ENCODE results near the gene ASPSCR1. TPM values are rescaled to one million over a fixed set of nuclear protein-coding genes. Genes with fewer than 3 reads are reported as not detected.

Gene ASPSCR1
- total and polyA plus RNA-seq, 2 of the 13 experiments (the other 11 are each of a cell fraction or from before 2014, with no cell fraction given): 274 to 314 TPM

GRCh38 chr17:81962499-81963441 is 14.7 kb upstream of the ASPSCR1 start (continued):
- TF ChIP-seq HDAC2 (CRISPR knock-in tag; IDR thresholded peaks at IDR 0.05) (peak; percentile 12; the same call in 1 of the 2 replicates), CBFB (CRISPR knock-in tag; IDR thresholded peaks at IDR 0.05) (no peak), IKZF5 (CRISPR knock-in tag; IDR thresholded peaks at IDR 0.05) (peak; percentile 18), MXI1 (IDR thresholded peaks at IDR 0.05; ENCODE audit: borderline replicate concordance, low read depth, low read length) (peak; percentile 54; the same call in 1 of the 3 replicates), HMG20A (CRISPR knock-in tag; IDR thresholded peaks at IDR 0.05; ENCODE audit: borderline replicate concordance) (no peak; the same call in 1 of the 2 replicates), SIX1 (CRISPR knock-in tag; IDR thresholded peaks at IDR 0.05; ENCODE audit: borderline replicate concordance) (no peak), ZBTB7A (CRISPR knock-in tag; IDR thresholded peaks at IDR 0.05) (peak; percentile 23; the same call in 1 of the 2 replicates), SNAPC5 (CRISPR knock-in tag; IDR thresholded peaks at IDR 0.05; ENCODE audit: borderline replicate concordance) (no peak), PHF5A (CRISPR knock-in tag; IDR thresholded peaks at IDR 0.05; ENCODE audit: low read depth, unreplicated experiment) (no peak), MEIS2 (CRISPR knock-in tag; IDR thresholded peaks at IDR 0.05) (no peak), ZMYM3 (CRISPR knock-in tag; IDR thresholded peaks at IDR 0.05) (no peak), MTA1 (CRISPR knock-in tag; IDR thresholded peaks at IDR 0.05; ENCODE audit: borderline replicate concordance) (peak; percentile 32; the same call in 1 of the 2 replicates), SNAPC2 (CRISPR knock-in tag; IDR thresholded peaks at IDR 0.05) (0 out of 2 replicates have a peak, but pooled peaks have one; percentile 31), RFXAP (CRISPR knock-in tag; IDR thresholded peaks at IDR 0.05; ENCODE audit: borderline replicate concordance) (no peak), NR1H2 (CRISPR knock-in tag; IDR thresholded peaks at IDR 0.05; ENCODE audit: borderline replicate concordance, low read depth) (no peak), SALL2 (CRISPR knock-in tag; IDR thresholded peaks at IDR 0.05) (no peak; the same call in 1 of the 2 replicates), NRL (CRISPR knock-in tag; IDR thresholded peaks at IDR 0.05; ENCODE audit: borderline replicate concordance) (peak; percentile 37; the same call in 1 of the 2 replicates), ZNF496 (CRISPR knock-in tag; IDR thresholded peaks at IDR 0.05; ENCODE audit: insufficient replicate concordance) (no peak), ZNF558 (CRISPR knock-in tag; IDR thresholded peaks at IDR 0.05; ENCODE audit: borderline replicate concordance) (no peak), MATR3 (CRISPR knock-in tag; IDR thresholded peaks at IDR 0.05) (no peak), REL (CRISPR knock-in tag; conservative IDR thresholded peaks at IDR 0.05) (peak; percentile 11; the same call in 1 of the 2 replicates), BCLAF1 (IDR thresholded peaks at IDR 0.05) (no peak), SP1 (IDR thresholded peaks at IDR 0.05) (no peak), SP1 (CRISPR knock-in tag; IDR thresholded peaks at IDR 0.05) (no peak), ZNF761 (CRISPR knock-in tag; conservative IDR thresholded peaks at IDR 0.05) (no peak), ZBTB20 (CRISPR knock-in tag; IDR thresholded peaks at IDR 0.05; ENCODE audit: borderline replicate concordance, low read depth) (peak; percentile 31; the same call in 1 of the 2 replicates), GATAD1 (CRISPR knock-in tag; IDR thresholded peaks at IDR 0.05) (no peak)
